Vagina (tissue), 2 donors: ENCODE data around the gene TLCD2. TPM values are rescaled to one million over a fixed set of nuclear protein-coding genes. Genes with fewer than 3 reads are reported as not detected.
A peak's percentile ranks its signal among the peaks of the same experiment; 100 is the strongest.
"Not testable (repeated sequence)": the region's sequence is repeated elsewhere in the genome, so short reads cannot be mapped to it uniquely, and the experiment has no call there.

ENCODE experiments used
- DNase-seq, 2 donors: peaks; one replicate each; pipeline ENCODE4 v3.0.0-alpha.2; 2017; ENCODE audit errors: extremely low spot score in 2 of 2
- H3K27ac ChIP-seq: fragments of 200-600 bp; sonication (generic); one replicate; pipeline ENCODE4 v1.5.1; 2019
- H3K27me3 ChIP-seq: fragments of 200-600 bp; sonication (generic); one replicate; pipeline ENCODE4 v1.5.1; 2019
- H3K36me3 ChIP-seq, 2 donors: fragments of 200-600 bp; sonication (generic); one replicate each; pipeline ENCODE4 v1.5.1; 2017 to 2019
- H3K4me1 ChIP-seq: fragments of 200-600 bp; sonication (generic); one replicate; pipeline ENCODE4 v1.5.1; 2019
- H3K4me3 ChIP-seq, 2 donors: fragments of 200-600 bp; sonication (generic); 1 replicate in 1 of 2; 2 replicates in 1 of 2; pipeline ENCODE4 v1.5.1; 2016 to 2019
- H3K9me3 ChIP-seq: fragments of 200-600 bp; sonication (generic); one replicate; pipeline ENCODE4 v1.5.1; 2019
- CTCF ChIP-seq, 3 experiments: fragments of 450-650 bp in 2 of 3; fragments of 200-600 bp in 1 of 3; sonication (generic) in 1 of 3; IDR thresholded peaks; one replicate each; pipeline ENCODE4 v1.5.1; 2017 to 2019; ENCODE audit warnings: antibody characterized with exemption in 3 of 3, mild to moderate bottlenecking in 2 of 3, moderate library complexity in 2 of 3
- POLR2A ChIP-seq, 2 donors: fragments of 450-650 bp; IDR thresholded peaks; one replicate each; pipeline ENCODE4 v1.6.1; 2017; ENCODE audit warnings: antibody characterized with exemption in 2 of 2, mild to moderate bottlenecking in 2 of 2, moderate library complexity in 2 of 2
- POLR2AphosphoS5 ChIP-seq, 2 donors: sonication (generic); formaldehyde crosslinking; IDR thresholded peaks; one replicate each; pipeline ENCODE4 v1.9.0; 2017; ENCODE audit warnings: antibody characterized with exemption in 2 of 2, mild to moderate bottlenecking in 2 of 2, low read depth in 1 of 2; ENCODE audit not compliant: insufficient read depth in 1 of 2
- intact Hi-C: fragments of 100-400 bp; cut with DNase I; formaldehyde crosslinking; loops from one replicate; pipeline ENCODE4 v1.15.1; 2023
- total RNA-seq: library from RNA; depleted of rRNA; stranded (reverse); fragments of >200 nt; gene quantifications from one replicate; pipeline ENCODE4 v1.2.3, GENCODE V29; 2016

Gene TLCD2
- total RNA-seq, 1 donor from 2014 or later = 10.8 TPM

- H3K4me3 ChIP-seq = peak overlapping the region in 1 of 2 donors; percentile 73
- H3K27me3 ChIP-seq = no peaks in the 10 kb centered on the region
- peaks cover 0 to 26% of the 10 kb centered on the region in 2 donors for H3K36me3 ChIP-seq
- peaks cover 76% of the 10 kb centered on the region for H3K4me1 ChIP-seq
- H3K9me3 ChIP-seq = no peaks in the 10 kb centered on the region
- DNase-seq = no peak
- no peak for TF ChIP-seq CTCF (IDR thresholded peaks at IDR 0.05)
- no peak for TF ChIP-seq POLR2A (IDR thresholded peaks at IDR 0.05)
- TF ChIP-seq POLR2AphosphoS5 (IDR thresholded peaks at IDR 0.05; ENCODE audit: insufficient read depth in 1 of 2, low read depth in 1 of 2) = no peak
- intact Hi-C loops = no loop called here
- peak overlapping the region; percentile 94 for H3K27ac ChIP-seq
Measured at GRCh38 chr17:1725642-1726511, 15.7 kb upstream of the TLCD2 start.

- Histone ChIP-seq H3K36me3 (peaks cover 0 to 26% of the 10 kb centered on the region in 2 donors), H3K27me3 (no peaks in the 10 kb centered on the region), H3K4me1 (peaks cover 73% of the 10 kb centered on the region), H3K9me3 (no peaks in the 10 kb centered on the region), H3K4me3 (peak overlapping the region; percentile 73 to 81), H3K27ac (peak overlapping the region; percentile 94)
- TF ChIP-seq CTCF (IDR thresholded peaks at IDR 0.05) (no peak), POLR2AphosphoS5 (IDR thresholded peaks at IDR 0.05; ENCODE audit: insufficient read depth in 1 of 2, low read depth in 1 of 2) (no peak), POLR2A (IDR thresholded peaks at IDR 0.05) (no peak)
- intact Hi-C loops = no loop called here
- DNase-seq = no peak
Measured at GRCh38 chr17:1724869-1725641, 14.9 kb upstream of the TLCD2 start.

- Histone ChIP-seq H3K27ac (peak within 1 kb of the TSS; percentile 94), H3K9me3 (no peaks in the 10 kb centered on the region), H3K36me3 (peaks cover 0 to 26% of the 10 kb centered on the region in 2 donors), H3K4me3 (peak within 1 kb of the TSS; percentile 73 to 81), H3K4me1 (peaks cover 66% of the 10 kb centered on the region), H3K27me3 (no peaks in the 10 kb centered on the region)
- TF ChIP-seq POLR2AphosphoS5 (IDR thresholded peaks at IDR 0.05; ENCODE audit: insufficient read depth in 1 of 2, low read depth in 1 of 2) = peak; percentile 69 to 74
- no peak for TF ChIP-seq CTCF (IDR thresholded peaks at IDR 0.05)
- peak in 1 of 2 donors; percentile 50 for TF ChIP-seq POLR2A (IDR thresholded peaks at IDR 0.05)
- DNase-seq = peak in 1 of 2 donors; percentile 93
- intact Hi-C loops = no loop called here
Measured at GRCh38 chr17:1724351-1724868, 14.2 kb upstream of the TLCD2 start, which contains the start of gene WDR81. WDR81 (plus strand) TSS chr17:1724704; CDS start chr17:1724960, 256 bp downstream.

GRCh38 chr17:1722022-1722421, 11.8 kb upstream of the TLCD2 start:
- DNase-seq, H3K4me3 ChIP-seq, intact Hi-C loops, H3K27me3 ChIP-seq, H3K9me3 ChIP-seq: not testable (repeated sequence)
- Histone ChIP-seq H3K4me1 (peaks cover 58% of the 10 kb centered on the region), H3K36me3 (peaks cover 0 to 14% of the 10 kb centered on the region in 2 donors), H3K27ac (peak overlapping the region; percentile 51)
- peak in 1 of 2 donors; percentile 16 for TF ChIP-seq POLR2AphosphoS5 (IDR thresholded peaks at IDR 0.05; ENCODE audit: insufficient read depth in 1 of 2, low read depth in 1 of 2)

DNA sequence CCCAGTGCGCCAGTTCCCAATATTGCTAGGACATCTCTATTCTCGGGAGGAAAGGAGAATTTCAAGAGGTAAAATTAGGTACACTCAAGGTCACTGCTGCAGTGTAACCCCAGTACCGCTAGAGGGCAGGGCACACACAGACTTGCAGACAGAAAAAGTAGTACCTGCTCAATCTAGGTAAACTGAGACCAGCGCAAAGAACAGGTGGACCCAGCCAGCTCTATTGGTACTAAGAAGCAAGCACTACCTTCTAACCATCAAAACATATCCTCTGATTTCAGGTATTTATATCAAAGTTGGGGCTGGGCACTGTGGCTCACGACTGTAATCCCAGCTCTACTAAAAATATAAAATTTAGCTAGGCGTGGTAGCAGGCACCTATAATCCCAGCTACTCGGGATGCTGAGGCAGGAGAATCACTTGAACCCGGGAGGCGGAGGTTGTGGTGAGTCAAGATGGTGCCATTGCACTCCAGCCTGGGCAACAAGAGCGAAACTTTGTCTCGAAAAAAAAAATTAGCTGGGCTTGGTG, 10.7 kb upstream of the TLCD2 start:
- Histone ChIP-seq H3K4me1 (peaks cover 47% of the 10 kb centered on the region), H3K27ac (peak overlapping the region; percentile 51), H3K27me3 (no peaks in the 10 kb centered on the region), H3K4me3 (no peak overlapping the region), H3K36me3 (peaks cover 0 to 3% of the 10 kb centered on the region in 2 donors), H3K9me3 (no peaks in the 10 kb centered on the region)
- TF ChIP-seq POLR2A (IDR thresholded peaks at IDR 0.05) = no peak
- peak in 1 of 2 donors; percentile 42 for TF ChIP-seq POLR2AphosphoS5 (IDR thresholded peaks at IDR 0.05; ENCODE audit: insufficient read depth in 1 of 2, low read depth in 1 of 2)
- TF ChIP-seq CTCF (IDR thresholded peaks at IDR 0.05) = peak; percentile 91 to 98 (median 96)
- DNase-seq = no peak
- intact Hi-C loops = no loop called here
